Neural cell (in vitro differentiated cells): ENCODE results near the gene CCNH. TPM values are rescaled to one million over a fixed set of nuclear protein-coding genes. Genes with fewer than 3 reads are reported as not detected.

Source experiments
- polyA plus RNA-seq: library from polyadenylated mRNA; depleted of rRNA; stranded (reverse); fragments of >200 nt; gene quantifications from 2 replicates; pipeline ENCODE4 v1.2.3, GENCODE V29; 2014
- small RNA-seq, 3 experiments: library from RNA; depleted of rRNA; stranded (forward); fragments of <200 nt; gene quantifications; one replicate each; pipeline ENCODE3, GENCODE V24; 2012

CCNH gene
- polyA plus RNA-seq, 1 donor from 2014 or later, result 127 TPM

Small RNA genes lying within 50 kb of the gene (small RNA-seq; reads per million reads assigned to genes)
- gene RNU6-727P, result 0 to 0.16 (median 0) reads per million in 3 experiments

Other genes with a start within 250 kb of the CCNH start
- 68.3 and 72.8 TPM in 2 replicates for gene RASA1, start 145.0 kb downstream of the CCNH start, polyA plus RNA-seq